KMS-11 (cell line): ENCODE measurements around the gene RSL1D1.

Source experiments
- H2AFZ ChIP-seq: fragments of 200-600 bp; sonication (generic); 2 replicates; pipeline ENCODE4 v1.6.1; 2016; ENCODE audit warnings: antibody characterized with exemption, mixed run types, low read depth
- H3K27ac ChIP-seq: fragments of 200-600 bp; sonication (generic); 2 replicates; pipeline ENCODE4 v1.6.1; 2016; ENCODE audit warnings: mild to moderate bottlenecking, mixed run types
- H3K27me3 ChIP-seq: fragments of 200-600 bp; sonication (generic); 2 replicates; pipeline ENCODE4 v1.6.1; 2017; ENCODE audit warnings: mild to moderate bottlenecking, low read depth, mixed run types, moderate library complexity; ENCODE audit not compliant: insufficient read depth
- H3K36me3 ChIP-seq: fragments of 200-600 bp; sonication (generic); 2 replicates; pipeline ENCODE4 v1.6.1; 2017; ENCODE audit warnings: mild to moderate bottlenecking, mixed run types; ENCODE audit not compliant: insufficient read depth
- H3K4me1 ChIP-seq: fragments of 200-600 bp; sonication (generic); 2 replicates; pipeline ENCODE4 v1.6.1; 2016; ENCODE audit warnings: mild to moderate bottlenecking, low read depth, mixed run types; ENCODE audit not compliant: poor library complexity, severe bottlenecking
- H3K4me2 ChIP-seq: fragments of 200-600 bp; sonication (generic); 2 replicates; pipeline ENCODE4 v1.7.0; 2016; ENCODE audit warnings: mild to moderate bottlenecking, mixed run types
- H3K4me3 ChIP-seq: fragments of 200-600 bp; sonication (generic); IDR thresholded peaks from 2 replicates; pipeline ENCODE4 v1.6.1; 2017; ENCODE audit warnings: low read depth, low read length, mixed read lengths; ENCODE audit not compliant: insufficient read depth
- H3K79me2 ChIP-seq: fragments of 200-600 bp; sonication (generic); 2 replicates; pipeline ENCODE4 v1.6.1; 2016; ENCODE audit warnings: low read depth, mixed run types; ENCODE audit not compliant: insufficient read depth
- H3K9ac ChIP-seq: fragments of 200-600 bp; sonication (generic); 2 replicates; pipeline ENCODE4 v1.6.1; 2016; ENCODE audit warnings: mild to moderate bottlenecking, mixed run types
- H4K20me1 ChIP-seq: fragments of 200-600 bp; sonication (generic); 2 replicates; pipeline ENCODE4 v1.6.1; 2016; ENCODE audit warnings: mild to moderate bottlenecking, mixed run types; ENCODE audit not compliant: insufficient read depth
- TF ChIP-seq, protein P1 (sequence below): fragments of 200-600 bp; sonication (generic); conservative IDR thresholded peaks from 2 replicates; pipeline ENCODE4 v1.6.1; 2017; ENCODE audit warnings: low read depth, mild to moderate bottlenecking, antibody characterized with exemption, low read length, moderate library complexity, mixed read lengths

RSL1D1 gene

GRCh38 chr16:11794996-11795886, 56.1 kb downstream of the RSL1D1 start:
- Histone ChIP-seq H4K20me1 (no peaks in the 10 kb centered on the region; the same call in 1 of the 2 replicates), H2AFZ (no peak overlapping the region), H3K27ac (no peak overlapping the region), H3K27me3 (no peaks in the 10 kb centered on the region), H3K4me1 (peaks cover 60% of the 10 kb centered on the region), H3K4me2 (peak overlapping the region; percentile 92), H3K36me3 (peaks cover 5% of the 10 kb centered on the region; the same call in 1 of the 2 replicates), H3K4me3 (no peak overlapping the region), H3K9ac (no peak overlapping the region; the same call in 1 of the 2 replicates), H3K79me2 (peaks cover 78% of the 10 kb centered on the region)
- TF ChIP-seq, protein P1, sequence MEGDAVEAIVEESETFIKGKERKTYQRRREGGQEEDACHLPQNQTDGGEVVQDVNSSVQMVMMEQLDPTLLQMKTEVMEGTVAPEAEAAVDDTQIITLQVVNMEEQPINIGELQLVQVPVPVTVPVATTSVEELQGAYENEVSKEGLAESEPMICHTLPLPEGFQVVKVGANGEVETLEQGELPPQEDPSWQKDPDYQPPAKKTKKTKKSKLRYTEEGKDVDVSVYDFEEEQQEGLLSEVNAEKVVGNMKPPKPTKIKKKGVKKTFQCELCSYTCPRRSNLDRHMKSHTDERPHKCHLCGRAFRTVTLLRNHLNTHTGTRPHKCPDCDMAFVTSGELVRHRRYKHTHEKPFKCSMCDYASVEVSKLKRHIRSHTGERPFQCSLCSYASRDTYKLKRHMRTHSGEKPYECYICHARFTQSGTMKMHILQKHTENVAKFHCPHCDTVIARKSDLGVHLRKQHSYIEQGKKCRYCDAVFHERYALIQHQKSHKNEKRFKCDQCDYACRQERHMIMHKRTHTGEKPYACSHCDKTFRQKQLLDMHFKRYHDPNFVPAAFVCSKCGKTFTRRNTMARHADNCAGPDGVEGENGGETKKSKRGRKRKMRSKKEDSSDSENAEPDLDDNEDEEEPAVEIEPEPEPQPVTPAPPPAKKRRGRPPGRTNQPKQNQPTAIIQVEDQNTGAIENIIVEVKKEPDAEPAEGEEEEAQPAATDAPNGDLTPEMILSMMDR: no peak

GRCh38 chr16:11794447-11794846, 56.9 kb downstream of the RSL1D1 start:
- Histone ChIP-seq H4K20me1 (no peaks in the 10 kb centered on the region; the same call in 1 of the 2 replicates), H3K4me1 (peaks cover 62% of the 10 kb centered on the region), H3K36me3 (peaks cover 5% of the 10 kb centered on the region; the same call in 1 of the 2 replicates), H3K79me2 (peaks cover 86% of the 10 kb centered on the region), H3K9ac (no peak overlapping the region), H3K27me3 (no peaks in the 10 kb centered on the region), H3K4me2 (no peak overlapping the region; the same call in 1 of the 2 replicates), H3K27ac (no peak overlapping the region), H3K4me3 (no peak overlapping the region), H2AFZ (no peak overlapping the region)
- TF ChIP-seq, protein P1: no peak

DNA sequence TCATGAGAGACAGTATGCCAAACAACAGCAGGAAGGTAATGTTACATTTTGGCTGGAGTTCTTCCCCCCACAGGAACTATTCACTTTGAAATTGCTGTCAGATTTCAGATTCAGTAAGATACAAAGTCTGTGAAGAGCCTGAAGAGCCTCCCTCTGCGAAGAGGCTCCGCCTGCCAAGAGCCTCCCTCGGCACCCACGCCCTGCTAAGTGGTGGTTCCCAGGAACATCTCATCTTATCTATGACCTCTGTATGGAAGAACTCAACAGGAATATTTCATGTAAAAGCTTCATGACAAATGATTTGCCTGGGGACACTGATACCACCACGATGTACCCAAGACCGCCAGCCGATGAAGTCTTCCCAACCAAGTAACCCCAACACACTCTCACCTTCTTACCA, 57.5 kb downstream of the RSL1D1 start:
- Histone ChIP-seq H3K4me1 (peaks cover 59% of the 10 kb centered on the region), H3K4me2 (no peak overlapping the region), H3K27me3 (no peaks in the 10 kb centered on the region), H3K27ac (no peak overlapping the region), H3K4me3 (no peak overlapping the region), H2AFZ (no peak overlapping the region), H3K79me2 (peaks cover 87% of the 10 kb centered on the region), H3K36me3 (peaks cover 5% of the 10 kb centered on the region; the same call in 1 of the 2 replicates), H3K9ac (no peak overlapping the region), H4K20me1 (no peaks in the 10 kb centered on the region; the same call in 1 of the 2 replicates)
- TF ChIP-seq, protein P1: no peak

DNA sequence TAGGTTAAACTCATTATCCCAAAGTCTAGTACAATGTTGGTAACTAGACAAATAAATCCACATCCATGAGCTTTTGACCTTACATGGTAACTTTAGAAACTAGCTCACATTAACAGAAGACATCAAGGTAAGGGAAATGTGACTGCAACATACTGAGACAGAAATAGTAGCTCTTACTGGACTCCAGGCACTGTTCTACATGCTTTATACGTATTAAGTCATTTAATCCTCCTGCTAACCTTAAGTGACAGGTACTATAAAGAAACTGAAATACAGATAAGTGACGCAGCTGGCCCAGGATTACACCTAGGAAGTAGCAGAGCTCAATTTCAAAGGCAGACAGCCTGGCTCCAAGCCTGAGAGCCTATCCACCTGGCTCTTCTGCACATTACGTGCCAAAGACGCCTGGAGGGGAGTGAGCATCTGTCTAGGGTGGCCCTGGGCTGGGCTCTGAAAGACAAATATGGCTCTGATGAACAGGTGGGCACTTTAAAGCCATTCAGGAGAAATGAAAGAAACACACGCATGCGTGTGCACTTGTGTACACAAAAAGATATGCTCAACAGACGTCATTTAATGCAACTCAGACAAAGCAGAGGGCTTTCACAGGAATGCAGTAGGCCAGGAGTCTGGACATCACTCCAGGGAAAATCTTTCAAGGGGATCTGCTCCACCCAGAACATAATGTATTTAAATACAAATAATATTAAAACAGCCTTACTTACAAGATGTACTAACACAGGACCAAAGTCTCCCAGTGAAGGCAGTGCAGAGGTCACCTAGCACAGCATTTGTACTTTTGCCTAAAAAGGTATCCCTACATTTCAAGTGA, 58.7 kb downstream of the RSL1D1 start:
- H4K20me1 ChIP-seq: no peaks in the 10 kb centered on the region; the same call in 1 of the 2 replicates
- no peak overlapping the region for H3K4me3 ChIP-seq
- peaks cover 55% of the 10 kb centered on the region for H3K4me1 ChIP-seq
- TF ChIP-seq, protein P1: no peak
- H2AFZ ChIP-seq: no peak overlapping the region
- peaks cover 90% of the 10 kb centered on the region for H3K79me2 ChIP-seq
- no peak overlapping the region for H3K27ac ChIP-seq
- H3K27me3 ChIP-seq: no peaks in the 10 kb centered on the region
- peaks cover 5% of the 10 kb centered on the region; the same call in 1 of the 2 replicates for H3K36me3 ChIP-seq
- no peak overlapping the region for H3K4me2 ChIP-seq
- no peak overlapping the region for H3K9ac ChIP-seq
